ENCODE results near the gene TFB1M. TPM values are rescaled to one million over a fixed set of nuclear protein-coding genes. Genes with fewer than 3 reads are reported as not detected.
A peak's percentile ranks its signal among the peaks of the same experiment; 100 is the strongest.

TFB1M gene
- total RNA-seq, 4 donors from 2014 or later = 3.2 to 43.4 (median 16.5) TPM

- H3K27ac ChIP-seq = no peak overlapping the region
- no peaks in the 10 kb centered on the region for H3K9me3 ChIP-seq
- no peaks in the 10 kb centered on the region for H3K27me3 ChIP-seq
- DNase-seq = no peak
- intact Hi-C loops (cut with DNase I; ENCODE audit: low total_unique reads) (no loop called here), in situ Hi-C loops (cut with MboI; ENCODE audit: low pct_ligation_motif_present in 1 of 4, low pct_unique_long_range_greater_than_20kb in 1 of 4, low sequenced_read_pairs in 3 of 4) (no loop called here)
- peaks cover 0 to 20% (median 5%) of the 10 kb centered on the region in 4 donors for H3K4me1 ChIP-seq
- peak in 1 of 5 experiments; percentile 9 for TF ChIP-seq CTCF (IDR thresholded peaks at IDR 0.05)
- TF ChIP-seq POLR2A (IDR thresholded peaks at IDR 0.05) = no peak
- no peaks in the 10 kb centered on the region for H3K36me3 ChIP-seq
- 92 to 98% methylated on average over 1 of the region's 1 CpG for WGBS, 2 donors (ENCODE audit: low coverage in 1 of 2)
- no peak overlapping the region for H3K4me3 ChIP-seq
Observed at GRCh38 chr6:155317186-155317585, 2.9 kb upstream of the TFB1M start.

GRCh38 chr6:155316419-155316818 lies 2.1 kb upstream of the TFB1M start:
- intact Hi-C loops (cut with DNase I; ENCODE audit: low total_unique reads) (no loop called here), in situ Hi-C loops (cut with MboI; ENCODE audit: low pct_ligation_motif_present in 1 of 4, low pct_unique_long_range_greater_than_20kb in 1 of 4, low sequenced_read_pairs in 3 of 4) (no loop called here)
- no peaks in the 10 kb centered on the region for H3K36me3 ChIP-seq
- H3K4me1 ChIP-seq = peaks cover 0 to 20% (median 5%) of the 10 kb centered on the region in 4 donors
- DNase-seq = no peak
- TF ChIP-seq CTCF (IDR thresholded peaks at IDR 0.05) (no peak), POLR2AphosphoS5 (IDR thresholded peaks at IDR 0.05) (no peak), EP300 (IDR thresholded peaks at IDR 0.05; ENCODE audit: low read depth) (no peak), POLR2A (IDR thresholded peaks at IDR 0.05) (no peak)
- H3K4me3 ChIP-seq = no peak overlapping the region
- WGBS, 2 donors (ENCODE audit: low coverage in 1 of 2) = 98 to 100% methylated on average over 1 of the region's 1 CpG
- no peak overlapping the region for H3K27ac ChIP-seq
- H3K9me3 ChIP-seq = no peaks in the 10 kb centered on the region
- H3K27me3 ChIP-seq = no peaks in the 10 kb centered on the region

GRCh38 chr6:155315516-155315871 lies 1.2 kb upstream of the TFB1M start:
- no peaks in the 10 kb centered on the region for H3K9me3 ChIP-seq
- TF ChIP-seq POLR2A (IDR thresholded peaks at IDR 0.05) (no peak), CTCF (IDR thresholded peaks at IDR 0.05) (no peak), EP300 (IDR thresholded peaks at IDR 0.05; ENCODE audit: low read depth) (no peak), POLR2AphosphoS5 (IDR thresholded peaks at IDR 0.05) (no peak)
- peak overlapping the region in 2 of 4 donors; percentile 83 to 86 for H3K4me3 ChIP-seq
- no peaks in the 10 kb centered on the region for H3K27me3 ChIP-seq
- H3K36me3 ChIP-seq = no peaks in the 10 kb centered on the region
- H3K27ac ChIP-seq = peak overlapping the region; percentile 86 to 90 (median 88)
- intact Hi-C loops (cut with DNase I; ENCODE audit: low total_unique reads) = no loop called here
- in situ Hi-C loops (cut with MboI; ENCODE audit: low pct_ligation_motif_present in 1 of 4, low pct_unique_long_range_greater_than_20kb in 1 of 4, low sequenced_read_pairs in 3 of 4) = no loop called here
- H3K4me1 ChIP-seq = peaks cover 0 to 20% (median 5%) of the 10 kb centered on the region in 4 donors
- no peak for DNase-seq
- WGBS, 2 donors (ENCODE audit: low coverage in 1 of 2) = 21 to 22% methylated on average over 3 of the region's 3 CpGs

GRCh38 chr6:155314773-155315515 lies 660 bp upstream of the TFB1M start:
- Histone ChIP-seq H3K27ac (peak overlapping the region; percentile 86 to 90 (median 88)), H3K4me3 (peak overlapping the region; percentile 7 to 87 (median 84)), H3K9me3 (no peaks in the 10 kb centered on the region), H3K36me3 (peaks cover 0 to 3% (median 0%) of the 10 kb centered on the region in 4 donors), H3K4me1 (peaks cover 0 to 20% (median 5%) of the 10 kb centered on the region in 4 donors), H3K27me3 (no peaks in the 10 kb centered on the region)
- peak in 1 of 3 donors; percentile 13 for TF ChIP-seq POLR2AphosphoS5 (IDR thresholded peaks at IDR 0.05)
- no peak for TF ChIP-seq POLR2A (IDR thresholded peaks at IDR 0.05)
- TF ChIP-seq CTCF (IDR thresholded peaks at IDR 0.05) = no peak
- in situ Hi-C loops (cut with MboI; ENCODE audit: low pct_ligation_motif_present in 1 of 4, low pct_unique_long_range_greater_than_20kb in 1 of 4, low sequenced_read_pairs in 3 of 4) (no loop called here), intact Hi-C loops (cut with DNase I; ENCODE audit: low total_unique reads) (no loop called here)
- 1 to 2% methylated on average over 11 to 20 of the region's 20 CpGs for WGBS, 2 donors (ENCODE audit: low coverage in 1 of 2)
- peak; percentile 63 for DNase-seq

Measured in transverse colon (tissue), 4 donors.